NCI-H2081 (cell line): Measurements from ENCODE around the gene VSTM2L.

ENCODE experiments used
- DNase-seq, 2 experiments: peaks; one replicate each; lab custom pipeline; 2025; lab: John Stamatoyannopoulos, UW

The VSTM2L gene

GRCh38 chr20:37988306-37988954, 85.5 kb downstream of the VSTM2L start:
- DNase-seq, result no peak

GRCh38 chr20:37989601-37990295, 86.8 kb downstream of the VSTM2L start:
- DNase-seq, result no peak

GRCh38 chr20:37990571-37991151, 87.7 kb downstream of the VSTM2L start:
- DNase-seq, result peak in 1 of 2 experiments; percentile 25

GRCh38 chr20:37991157-37991866, 88.4 kb downstream of the VSTM2L start:
- no peak for DNase-seq

- DNase-seq, result no peak
Measured at GRCh38 chr20:37991908-37992307, 89.0 kb downstream of the VSTM2L start.

- peak in 1 of 2 experiments; percentile 13 for DNase-seq
Measured at GRCh38 chr20:37992802-37993409, 90.0 kb downstream of the VSTM2L start.

- DNase-seq, result no peak
Measured at GRCh38 chr20:37994512-37994911, 91.6 kb downstream of the VSTM2L start.
